ENCODE data around the gene PIEZO2.

The PIEZO2 gene

GRCh38 chr18:10671441-10671840 is 477.9 kb downstream of the PIEZO2 start:
- Histone ChIP-seq H3K27me3 (no peaks in the 10 kb centered on the region), H3K9me3 (no peaks in the 10 kb centered on the region), H3K4me1 (no peaks in the 10 kb centered on the region), H3K4me3 (ENCODE audit: low read depth, low read length) (no peak overlapping the region), H3K36me3 (no peaks in the 10 kb centered on the region)
- no peak for DNase-seq
- TF ChIP-seq CTCF (IDR thresholded peaks at IDR 0.05; ENCODE audit: low read depth, low read length) = no peak

GRCh38 chr18:10670856-10671255 is 478.5 kb downstream of the PIEZO2 start:
- DNase-seq = no peak
- Histone ChIP-seq H3K4me1 (no peaks in the 10 kb centered on the region), H3K27me3 (no peaks in the 10 kb centered on the region), H3K4me3 (ENCODE audit: low read depth, low read length) (no peak overlapping the region), H3K9me3 (no peaks in the 10 kb centered on the region), H3K36me3 (no peaks in the 10 kb centered on the region)
- TF ChIP-seq CTCF (IDR thresholded peaks at IDR 0.05; ENCODE audit: low read depth, low read length) = no peak

- no peaks in the 10 kb centered on the region for H3K27me3 ChIP-seq
- no peaks in the 10 kb centered on the region for H3K36me3 ChIP-seq
- no peak for DNase-seq
- no peaks in the 10 kb centered on the region for H3K4me1 ChIP-seq
- no peak overlapping the region for H3K4me3 ChIP-seq (ENCODE audit: low read depth, low read length)
- H3K9me3 ChIP-seq = no peaks in the 10 kb centered on the region
- TF ChIP-seq CTCF (IDR thresholded peaks at IDR 0.05; ENCODE audit: low read depth, low read length) = no peak
These were observed 479.8 kb downstream of the PIEZO2 start for GRCh38 chr18:10669441-10670100.

- no peak overlapping the region for H3K4me3 ChIP-seq (ENCODE audit: low read depth, low read length)
- no peaks in the 10 kb centered on the region for H3K36me3 ChIP-seq
- H3K4me1 ChIP-seq = no peaks in the 10 kb centered on the region
- no peak for DNase-seq
- H3K9me3 ChIP-seq = no peaks in the 10 kb centered on the region
- H3K27me3 ChIP-seq = no peaks in the 10 kb centered on the region
- TF ChIP-seq CTCF (IDR thresholded peaks at IDR 0.05; ENCODE audit: low read depth, low read length) = no peak
These were observed 485.6 kb downstream of the PIEZO2 start for GRCh38 chr18:10663750-10664149.

GRCh38 chr18:10661317-10661716 is 488.1 kb downstream of the PIEZO2 start:
- DNase-seq = no peak
- Histone ChIP-seq H3K9me3 (no peaks in the 10 kb centered on the region), H3K4me1 (no peaks in the 10 kb centered on the region), H3K36me3 (no peaks in the 10 kb centered on the region), H3K27me3 (no peaks in the 10 kb centered on the region), H3K4me3 (ENCODE audit: low read depth, low read length) (no peak overlapping the region)
- TF ChIP-seq CTCF (IDR thresholded peaks at IDR 0.05; ENCODE audit: low read depth, low read length) = no peak

- no peak for TF ChIP-seq CTCF (IDR thresholded peaks at IDR 0.05; ENCODE audit: low read depth, low read length)
- DNase-seq = no peak
- H3K4me3 ChIP-seq (ENCODE audit: low read depth, low read length) = no peak overlapping the region
- no peaks in the 10 kb centered on the region for H3K27me3 ChIP-seq
- no peaks in the 10 kb centered on the region for H3K36me3 ChIP-seq
- H3K9me3 ChIP-seq = no peaks in the 10 kb centered on the region
- no peaks in the 10 kb centered on the region for H3K4me1 ChIP-seq
These were observed 489.0 kb downstream of the PIEZO2 start for GRCh38 chr18:10660179-10660884.
